AG09319 (cell line): ENCODE measurements around the gene CYP1B1.

Source experiments
- DNase-seq: peaks from one replicate; pipeline ENCODE4 v3.0.0-alpha.2; 2010; ENCODE audit warnings: low read depth; ENCODE audit errors: extremely low read depth
- CTCF ChIP-seq: IDR thresholded peaks from 2 replicates; pipeline ENCODE4 v1.5.1; 2011; ENCODE audit warnings: low read depth, mild to moderate bottlenecking, inconsistent platforms, low read length, moderate library complexity

CYP1B1 gene

GRCh38 chr2:38037325-38037724 lies 38.6 kb downstream of the CYP1B1 start:
- no peak for TF ChIP-seq CTCF
- no peak for DNase-seq

- DNase-seq = no peak
- no peak for TF ChIP-seq CTCF
Measured at GRCh38 chr2:38035968-38036367, 40.0 kb downstream of the CYP1B1 start.

- DNase-seq = no peak
- TF ChIP-seq CTCF = no peak
Measured at GRCh38 chr2:38033646-38034045, 42.3 kb downstream of the CYP1B1 start.

GRCh38 chr2:38032946-38033345 lies 43.0 kb downstream of the CYP1B1 start:
- TF ChIP-seq CTCF = no peak
- no peak for DNase-seq

- no peak for TF ChIP-seq CTCF
- no peak for DNase-seq
Measured at GRCh38 chr2:38030635-38031355, 45.2 kb downstream of the CYP1B1 start.

GRCh38 chr2:38029512-38029911 lies 46.4 kb downstream of the CYP1B1 start:
- DNase-seq = no peak
- no peak for TF ChIP-seq CTCF

GRCh38 chr2:38028829-38029228 lies 47.1 kb downstream of the CYP1B1 start:
- no peak for DNase-seq
- TF ChIP-seq CTCF = no peak
